K562 (cell line): ENCODE results near the gene AGAP3. TPM values are rescaled to one million over a fixed set of nuclear protein-coding genes. Genes with fewer than 3 reads are reported as not detected.

Experiments
- CBFA2T3 ChIP-seq: fragments of 450-650 bp; IDR thresholded peaks from 2 replicates; pipeline ENCODE4 v1.6.1; 2017
- CEBPB ChIP-seq: fragments of 450-650 bp; IDR thresholded peaks from 2 replicates; pipeline ENCODE4 v1.6.1; 2016; ENCODE audit warnings: missing genetic modification characterization, missing compliant biosample characterization
- CHCHD3 ChIP-seq: fragments of 250-450 bp; sonication (Bioruptor Pico); IDR thresholded peaks from 2 replicates; pipeline ENCODE4 v2.1.2; 2022; ENCODE audit warnings: mild to moderate bottlenecking
- CHD4 ChIP-seq: fragments of 200-600 bp; sonication (generic); IDR thresholded peaks from 3 replicates; pipeline ENCODE4 v1.6.1; 2012; ENCODE audit warnings: low read depth, mild to moderate bottlenecking, mixed read lengths, low read length, inconsistent platforms; ENCODE audit not compliant: insufficient read depth, insufficient replicate concordance, poor library complexity, severe bottlenecking
- CREM ChIP-seq: IDR thresholded peaks from 2 replicates; pipeline ENCODE4 v1.6.1; 2014; ENCODE audit warnings: antibody characterized with exemption, low read depth
- CTBP1 ChIP-seq: fragments of 450-650 bp; IDR thresholded peaks from 2 replicates; pipeline ENCODE4 v1.6.1; 2016; ENCODE audit warnings: borderline replicate concordance
- GABPA ChIP-seq: fragments of 200-800 bp; sonication (Bioruptor generic); conservative IDR thresholded peaks from 2 replicates; pipeline ENCODE4 v1.6.1; 2016; ENCODE audit warnings: low read depth, missing genetic modification characterization, missing compliant biosample characterization
- GABPB2 ChIP-seq: fragments of 250-450 bp; sonication (Bioruptor Pico); conservative IDR thresholded peaks from 2 replicates; pipeline ENCODE4 v1.5.1; 2021; ENCODE audit warnings: mild to moderate bottlenecking
- HNRNPLL ChIP-seq: fragments of 200-400 bp; formaldehyde crosslinking; IDR thresholded peaks from 2 replicates; pipeline ENCODE4 v1.6.1; 2017; ENCODE audit warnings: low read length, low read depth, mild to moderate bottlenecking; ENCODE audit not compliant: poor library complexity, severe bottlenecking
- KDM4B ChIP-seq, 2 experiments: fragments of 450-650 bp in 1 of 2; sonication (generic) in 1 of 2; IDR thresholded peaks; 2 replicates each; pipeline ENCODE4 v1.6.1; 2016 to 2017; ENCODE audit warnings: borderline replicate concordance in 2 of 2, antibody characterized with exemption in 1 of 2, low read depth in 1 of 2, mild to moderate bottlenecking in 1 of 2
- POLR3A ChIP-seq: IDR thresholded peaks from 2 replicates; pipeline ENCODE4 v1.6.1; 2011; ENCODE audit warnings: borderline replicate concordance, mild to moderate bottlenecking, moderate library complexity; ENCODE audit not compliant: insufficient read length, insufficient read depth; ENCODE audit errors: extremely low read depth
- RCOR1 ChIP-seq, 2 experiments: IDR thresholded peaks; 2 replicates each; pipeline ENCODE4 v1.6.1; 2012; ENCODE audit warnings: low read depth in 2 of 2, low read length in 2 of 2, borderline replicate concordance in 1 of 2, improper control_type of control experiment in 1 of 2
- SLC30A9 ChIP-seq: fragments of 250-450 bp; sonication (Bioruptor Pico); IDR thresholded peaks from 2 replicates; pipeline ENCODE4 v1.8.0; 2022; ENCODE audit warnings: mild to moderate bottlenecking, moderate library complexity
- STAT5A ChIP-seq: IDR thresholded peaks from 2 replicates; pipeline ENCODE4 v1.6.1; 2012; ENCODE audit warnings: low read length, inconsistent platforms, borderline replicate concordance
- TCF3 ChIP-seq: sonication (generic); formaldehyde crosslinking; IDR thresholded peaks from 2 replicates; pipeline ENCODE4 v1.4.0; 2020; ENCODE audit warnings: mild to moderate bottlenecking, missing genetic modification reagents
- TEAD1 ChIP-seq, 2 experiments: fragments of 450-650 bp in 1 of 2; sonication (generic) in 1 of 2; formaldehyde crosslinking; IDR thresholded peaks; 2 replicates each; pipeline versions ENCODE4 v1.4.0 to v1.8.0; 2020 to 2022; ENCODE audit warnings: mild to moderate bottlenecking in 2 of 2, missing genetic modification reagents in 1 of 2
- U2AF2 ChIP-seq: fragments of 200-400 bp; formaldehyde crosslinking; optimal IDR thresholded peaks from 2 replicates; pipeline ENCODE3; 2017; ENCODE audit warnings: low read depth, mild to moderate bottlenecking, low read length
- polyA plus RNA-seq, 8 experiments: library from polyadenylated mRNA; depleted of rRNA in 4 of 8; stranded (reverse) in 5 of 8; unstranded in 3 of 8; fragments of >200 nt; fragmentation: Nextera tagmentation in 2 of 8; fragmentation: Illumina TruSeq in 1 of 8; extraction: Ambion mirVana in 2 of 8; extraction: Trizol in 1 of 8; gene quantifications; 2 replicates each; pipeline versions ENCODE4 v1.2.1 to v1.2.3, GENCODE V29; 2011 to 2014; ENCODE audit warnings: inconsistent platforms in 1 of 8, missing spikeins in 1 of 8
- total RNA-seq, 7 experiments: library from RNA; depleted of rRNA in 6 of 7; stranded (reverse); fragments of >200 nt in 6 of 7; fragmentation: Illumina TruSeq in 2 of 7; extraction: Trizol in 2 of 7; gene quantifications; 2 replicates each; pipeline versions ENCODE4 v1.2.1 to v1.2.3, GENCODE V29; 2011 to 2021; ENCODE audit warnings: low replicate concordance in 1 of 7
- TF ChIP-seq, protein P1 (sequence below): sonication (generic); formaldehyde crosslinking; IDR thresholded peaks from 2 replicates; pipeline ENCODE4 v1.8.0; 2023; ENCODE audit warnings: mild to moderate bottlenecking, missing genetic modification reagents
- TF ChIP-seq, protein P2 (sequence below), 3 experiments: IDR thresholded peaks in 2 of 3; conservative IDR thresholded peaks in 1 of 3; 2 replicates each; pipeline ENCODE4 v1.5.1; 2011 to 2012; ENCODE audit warnings: low read length in 3 of 3, mild to moderate bottlenecking in 3 of 3, control low read depth in 2 of 3, improper control_type of control experiment in 1 of 3, inconsistent platforms in 1 of 3, low read depth in 1 of 3, mixed read lengths in 1 of 3, moderate library complexity in 1 of 3; ENCODE audit not compliant: insufficient read depth in 2 of 3
- TF ChIP-seq, protein P3 (sequence below): fragments of 450-650 bp; formaldehyde crosslinking; IDR thresholded peaks from 2 replicates; pipeline ENCODE4 v1.4.0; 2022; ENCODE audit warnings: mild to moderate bottlenecking, moderate library complexity
- TF ChIP-seq, protein P4 (sequence below): fragments of 250-450 bp; sonication (Bioruptor Pico); IDR thresholded peaks from 2 replicates; pipeline ENCODE4 v1.8.0; 2021; ENCODE audit warnings: moderate library complexity, mild to moderate bottlenecking, inconsistent platforms

The AGAP3 gene
- total and polyA plus RNA-seq, 9 of the 15 experiments (the other 6 are each of a cell fraction or from before 2014, with no cell fraction given): 3.4 to 208 (median 62.2) TPM

DNA sequence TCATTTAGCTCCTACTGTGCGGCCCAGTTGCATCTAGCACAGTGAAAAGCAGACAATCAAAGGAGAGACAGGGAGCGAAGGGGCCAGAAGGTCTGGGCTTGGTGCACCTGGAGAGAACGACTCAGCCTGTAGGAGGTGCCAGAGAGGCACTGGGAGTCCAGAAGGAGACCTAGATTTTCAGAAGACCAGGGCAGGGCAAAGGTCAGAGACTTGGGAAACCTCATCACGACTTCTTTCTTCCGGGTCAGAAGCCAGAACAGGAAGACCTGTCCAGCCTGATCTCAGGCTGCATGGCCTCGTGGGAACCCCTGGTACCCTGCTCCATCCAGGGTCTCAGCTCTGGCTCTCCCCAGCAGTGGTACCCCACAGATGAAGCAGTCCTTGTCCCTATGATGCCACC lies 5.2 kb downstream of the AGAP3 start (continued):
- TF ChIP-seq, protein P1, sequence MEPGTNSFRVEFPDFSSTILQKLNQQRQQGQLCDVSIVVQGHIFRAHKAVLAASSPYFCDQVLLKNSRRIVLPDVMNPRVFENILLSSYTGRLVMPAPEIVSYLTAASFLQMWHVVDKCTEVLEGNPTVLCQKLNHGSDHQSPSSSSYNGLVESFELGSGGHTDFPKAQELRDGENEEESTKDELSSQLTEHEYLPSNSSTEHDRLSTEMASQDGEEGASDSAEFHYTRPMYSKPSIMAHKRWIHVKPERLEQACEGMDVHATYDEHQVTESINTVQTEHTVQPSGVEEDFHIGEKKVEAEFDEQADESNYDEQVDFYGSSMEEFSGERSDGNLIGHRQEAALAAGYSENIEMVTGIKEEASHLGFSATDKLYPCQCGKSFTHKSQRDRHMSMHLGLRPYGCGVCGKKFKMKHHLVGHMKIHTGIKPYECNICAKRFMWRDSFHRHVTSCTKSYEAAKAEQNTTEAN (CRISPR knock-in tag): peak; percentile 71; the same call in 1 of the 2 replicates
- TF ChIP-seq CBFA2T3: peak; percentile 28; the same call in 1 of the 2 replicates
- no peak for TF ChIP-seq GABPB2 (CRISPR knock-in tag)
- no peak for TF ChIP-seq HNRNPLL
- TF ChIP-seq CREM: no peak; the same call in 1 of the 2 replicates
- TF ChIP-seq U2AF2: no peak
- TF ChIP-seq, protein P2, sequence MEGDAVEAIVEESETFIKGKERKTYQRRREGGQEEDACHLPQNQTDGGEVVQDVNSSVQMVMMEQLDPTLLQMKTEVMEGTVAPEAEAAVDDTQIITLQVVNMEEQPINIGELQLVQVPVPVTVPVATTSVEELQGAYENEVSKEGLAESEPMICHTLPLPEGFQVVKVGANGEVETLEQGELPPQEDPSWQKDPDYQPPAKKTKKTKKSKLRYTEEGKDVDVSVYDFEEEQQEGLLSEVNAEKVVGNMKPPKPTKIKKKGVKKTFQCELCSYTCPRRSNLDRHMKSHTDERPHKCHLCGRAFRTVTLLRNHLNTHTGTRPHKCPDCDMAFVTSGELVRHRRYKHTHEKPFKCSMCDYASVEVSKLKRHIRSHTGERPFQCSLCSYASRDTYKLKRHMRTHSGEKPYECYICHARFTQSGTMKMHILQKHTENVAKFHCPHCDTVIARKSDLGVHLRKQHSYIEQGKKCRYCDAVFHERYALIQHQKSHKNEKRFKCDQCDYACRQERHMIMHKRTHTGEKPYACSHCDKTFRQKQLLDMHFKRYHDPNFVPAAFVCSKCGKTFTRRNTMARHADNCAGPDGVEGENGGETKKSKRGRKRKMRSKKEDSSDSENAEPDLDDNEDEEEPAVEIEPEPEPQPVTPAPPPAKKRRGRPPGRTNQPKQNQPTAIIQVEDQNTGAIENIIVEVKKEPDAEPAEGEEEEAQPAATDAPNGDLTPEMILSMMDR (IDR thresholded peaks at IDR 0.05 in 2 of 3, conservative IDR thresholded peaks at IDR 0.05 in 1 of 3; ENCODE audit: insufficient read depth in 2 of 3, low read depth in 1 of 3, low read length in 3 of 3): peak; percentile 86 to 96 (median 88)
- no peak for TF ChIP-seq POLR3A
- no peak for TF ChIP-seq KDM4B (IDR thresholded peaks at IDR 0.05; ENCODE audit: borderline replicate concordance in 2 of 2, low read depth in 1 of 2)
- 0 out of 2 replicates have a peak, but pooled peaks have one; percentile 25 for TF ChIP-seq CTBP1
- TF ChIP-seq GABPA (tag): peak; percentile 48; the same call in 1 of the 2 replicates
- TF ChIP-seq RCOR1 (IDR thresholded peaks at IDR 0.05; ENCODE audit: borderline replicate concordance in 1 of 2, low read depth in 2 of 2, low read length in 2 of 2): peak; percentile 52 to 74; a peak in 3 of 4 replicates
- TF ChIP-seq, protein P3, sequence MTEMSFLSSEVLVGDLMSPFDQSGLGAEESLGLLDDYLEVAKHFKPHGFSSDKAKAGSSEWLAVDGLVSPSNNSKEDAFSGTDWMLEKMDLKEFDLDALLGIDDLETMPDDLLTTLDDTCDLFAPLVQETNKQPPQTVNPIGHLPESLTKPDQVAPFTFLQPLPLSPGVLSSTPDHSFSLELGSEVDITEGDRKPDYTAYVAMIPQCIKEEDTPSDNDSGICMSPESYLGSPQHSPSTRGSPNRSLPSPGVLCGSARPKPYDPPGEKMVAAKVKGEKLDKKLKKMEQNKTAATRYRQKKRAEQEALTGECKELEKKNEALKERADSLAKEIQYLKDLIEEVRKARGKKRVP (CRISPR knock-in tag): no peak
- TF ChIP-seq TCF3 (CRISPR knock-in tag): peak; percentile 16; the same call in 1 of the 2 replicates
- TF ChIP-seq TEAD1 (CRISPR knock-in tag; IDR thresholded peaks at IDR 0.05): 0 out of 4 replicates have a peak, but pooled peaks of 1 of the 2 experiments have one; percentile 19
- TF ChIP-seq STAT5A: 0 out of 2 replicates have a peak, but pooled peaks have one; percentile 21
- TF ChIP-seq CHCHD3 (CRISPR knock-in tag): no peak
- TF ChIP-seq CHD4: no peak
- TF ChIP-seq CEBPB: peak; percentile 54
- no peak for TF ChIP-seq SLC30A9 (CRISPR knock-in tag)
- TF ChIP-seq, protein P4, sequence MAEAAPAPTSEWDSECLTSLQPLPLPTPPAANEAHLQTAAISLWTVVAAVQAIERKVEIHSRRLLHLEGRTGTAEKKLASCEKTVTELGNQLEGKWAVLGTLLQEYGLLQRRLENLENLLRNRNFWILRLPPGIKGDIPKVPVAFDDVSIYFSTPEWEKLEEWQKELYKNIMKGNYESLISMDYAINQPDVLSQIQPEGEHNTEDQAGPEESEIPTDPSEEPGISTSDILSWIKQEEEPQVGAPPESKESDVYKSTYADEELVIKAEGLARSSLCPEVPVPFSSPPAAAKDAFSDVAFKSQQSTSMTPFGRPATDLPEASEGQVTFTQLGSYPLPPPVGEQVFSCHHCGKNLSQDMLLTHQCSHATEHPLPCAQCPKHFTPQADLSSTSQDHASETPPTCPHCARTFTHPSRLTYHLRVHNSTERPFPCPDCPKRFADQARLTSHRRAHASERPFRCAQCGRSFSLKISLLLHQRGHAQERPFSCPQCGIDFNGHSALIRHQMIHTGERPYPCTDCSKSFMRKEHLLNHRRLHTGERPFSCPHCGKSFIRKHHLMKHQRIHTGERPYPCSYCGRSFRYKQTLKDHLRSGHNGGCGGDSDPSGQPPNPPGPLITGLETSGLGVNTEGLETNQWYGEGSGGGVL (CRISPR knock-in tag): no peak
